NCI-H2081 treated with DMSO at 0.1 percent for 48 hours (cell line): Measurements from ENCODE around the gene RPS17.

Source experiments
- DNase-seq: peaks from one replicate; lab custom pipeline; 2025; lab: John Stamatoyannopoulos, UW

RPS17 gene

DNA sequence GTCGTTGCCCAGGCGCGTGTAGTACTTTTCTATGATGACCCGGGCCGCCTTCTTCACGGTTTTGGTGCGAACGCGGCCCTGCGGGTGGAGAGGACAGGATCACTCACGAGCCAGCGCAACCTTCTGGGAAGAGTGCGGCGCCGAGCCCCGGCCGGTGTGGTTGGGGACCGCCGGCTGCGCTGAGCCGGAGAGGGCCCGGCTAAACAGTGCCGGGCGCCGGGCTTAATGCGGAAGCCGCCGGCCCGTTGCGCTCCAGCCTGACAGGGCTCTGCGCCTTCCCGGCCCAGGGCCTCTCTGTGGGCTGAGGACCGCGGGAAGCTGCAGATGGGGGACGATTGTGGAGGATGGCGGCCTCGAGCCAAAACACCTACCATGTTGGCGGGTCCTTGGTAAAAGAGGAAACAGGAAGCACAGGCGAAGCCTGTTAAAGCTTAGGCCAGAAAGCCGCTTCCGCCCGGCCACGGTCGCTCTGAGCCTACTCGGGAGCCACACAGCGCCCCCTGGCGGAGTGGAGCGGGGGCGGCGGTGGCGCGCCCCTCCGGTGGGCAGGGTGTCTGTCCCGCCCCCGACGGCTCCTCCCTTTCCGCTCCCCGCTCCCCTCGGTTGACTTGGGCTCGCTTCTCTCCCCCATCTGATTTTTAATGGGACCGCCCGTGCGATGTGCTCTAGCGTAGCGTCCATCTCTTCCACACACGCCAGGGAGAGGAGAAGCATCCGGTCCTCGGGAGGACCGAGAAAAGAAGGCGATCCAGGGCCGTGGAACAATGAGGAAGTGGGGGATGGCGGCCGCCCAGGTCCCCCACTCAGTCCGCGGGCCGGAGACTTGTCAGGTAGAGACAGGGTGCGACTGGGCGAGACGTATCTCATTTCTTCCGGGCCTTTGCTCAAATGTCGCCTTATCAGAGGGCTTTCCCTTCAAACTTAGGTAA, at the start of gene RPS17:
RPS17 (minus strand) TSS at position 403 of the 929 bp plus-strand sequence; CDS start at position 374, 29 bp downstream.
- no peak for DNase-seq

DNA sequence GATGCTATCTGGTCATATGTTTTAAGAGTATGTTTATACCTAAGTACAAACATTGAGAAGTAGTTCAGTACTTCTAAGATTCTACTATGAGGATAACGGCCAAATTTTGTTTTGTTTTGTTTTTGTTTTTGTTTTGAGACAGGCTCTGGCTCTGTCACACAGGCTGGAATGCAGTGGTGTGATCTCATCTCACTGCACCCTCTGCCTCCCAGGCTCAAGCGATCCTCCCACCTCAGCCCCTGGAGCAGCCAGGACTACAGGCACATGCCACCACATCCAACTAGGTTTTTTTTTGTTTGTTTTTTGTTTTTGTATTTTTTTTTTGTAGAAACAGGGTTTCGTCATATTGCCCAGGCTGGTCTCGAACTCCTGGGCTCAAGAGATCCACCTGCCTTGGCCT, 47.5 kb upstream of the RPS17 start:
- DNase-seq, result no peak

DNA sequence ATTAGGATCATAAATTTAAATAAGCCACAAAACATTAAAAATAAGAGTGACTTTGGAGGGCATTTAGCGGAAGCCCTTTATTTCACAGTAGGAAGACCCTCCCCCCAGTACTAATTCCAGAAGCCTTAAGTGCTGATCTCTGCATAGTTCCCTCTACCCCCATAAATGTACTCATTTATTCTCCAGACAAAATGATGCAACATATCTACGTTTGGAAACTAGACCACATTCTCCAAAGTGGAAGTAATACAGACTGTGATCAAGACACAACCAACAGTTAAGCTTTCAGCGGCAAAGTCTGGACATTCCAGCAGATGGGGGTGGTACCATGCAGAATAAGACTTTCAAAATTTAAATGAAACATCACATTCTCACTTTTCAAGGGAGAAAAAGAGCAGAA, 44.8 kb upstream of the RPS17 start:
- no peak for DNase-seq

DNA sequence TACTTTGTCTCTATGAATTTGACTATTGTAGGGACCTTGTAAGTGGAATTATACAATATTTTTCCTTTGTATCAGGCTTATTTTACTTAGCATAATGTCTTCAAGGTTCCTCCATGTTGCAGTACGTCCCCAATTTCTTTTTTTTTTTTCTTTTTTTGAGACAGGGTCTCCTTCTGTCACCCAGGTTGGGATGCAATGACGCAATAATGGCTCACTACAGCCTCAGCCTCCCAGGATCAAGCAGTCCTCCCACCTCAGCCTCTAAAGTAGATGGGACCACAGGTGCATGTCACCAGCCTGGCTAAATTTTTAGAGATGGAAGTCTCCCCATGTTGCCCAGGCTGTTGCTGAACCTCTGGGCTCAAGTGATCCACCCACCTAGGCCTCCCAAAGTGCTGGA, 40.5 kb upstream of the RPS17 start:
- DNase-seq, result no peak

DNA sequence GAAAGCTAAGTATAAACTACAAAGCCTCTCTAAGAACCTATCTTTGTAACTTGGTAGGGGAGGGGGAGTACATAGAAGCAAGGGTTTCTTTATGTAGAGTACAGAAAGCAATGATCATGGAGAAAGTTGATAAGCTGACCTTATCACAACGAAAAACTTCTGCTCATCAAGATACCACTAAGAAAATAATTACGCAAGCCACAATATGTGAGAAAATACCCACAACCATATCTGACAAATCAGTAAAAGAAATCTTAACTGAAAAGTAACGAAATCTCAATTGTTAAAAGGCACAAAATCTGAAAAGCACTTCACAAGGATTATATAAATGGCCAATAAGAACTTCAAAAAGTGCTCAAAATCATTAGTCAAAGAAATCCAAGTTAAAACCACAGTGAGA, 35.1 kb upstream of the RPS17 start:
- DNase-seq, result no peak

DNA sequence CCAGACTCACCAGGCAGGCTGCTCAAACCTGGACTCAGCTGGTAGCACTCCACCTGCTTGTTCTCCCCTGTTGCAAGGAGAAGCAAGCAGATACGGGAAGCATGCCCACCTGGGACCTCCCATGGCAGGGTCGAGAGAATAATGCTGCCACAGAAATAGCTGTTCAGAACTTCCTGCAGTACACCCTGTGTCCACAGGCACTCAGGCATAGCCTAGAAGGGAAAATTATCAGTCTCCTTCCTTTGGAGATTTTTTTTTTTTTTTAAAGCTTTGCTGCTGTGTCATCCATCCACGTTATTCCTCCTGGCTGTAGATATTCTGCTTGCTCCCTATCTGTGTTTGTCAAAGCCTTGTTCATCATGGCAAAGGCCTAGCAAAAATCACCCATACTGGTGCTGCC, 32.7 kb upstream of the RPS17 start:
- no peak for DNase-seq

DNA sequence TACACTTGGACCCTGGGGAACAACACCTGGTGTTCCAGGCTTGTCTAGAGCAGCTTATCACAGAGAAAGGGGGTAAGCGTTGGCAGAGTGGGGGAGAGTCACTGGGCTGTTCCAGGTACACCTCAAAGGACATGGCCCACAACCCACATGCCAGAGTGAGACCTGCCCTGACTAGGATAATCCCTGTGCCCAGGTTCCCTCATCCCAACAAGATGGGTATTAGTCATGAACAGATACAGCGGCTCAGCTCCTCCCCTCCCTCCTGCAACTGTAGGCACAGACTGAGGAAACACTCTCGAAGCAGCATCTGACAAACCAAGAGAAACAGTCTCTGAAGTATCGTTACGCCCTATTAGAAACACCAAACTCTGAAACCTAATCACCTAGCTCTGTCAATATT, 32.1 kb upstream of the RPS17 start:
- DNase-seq, result no peak

DNA sequence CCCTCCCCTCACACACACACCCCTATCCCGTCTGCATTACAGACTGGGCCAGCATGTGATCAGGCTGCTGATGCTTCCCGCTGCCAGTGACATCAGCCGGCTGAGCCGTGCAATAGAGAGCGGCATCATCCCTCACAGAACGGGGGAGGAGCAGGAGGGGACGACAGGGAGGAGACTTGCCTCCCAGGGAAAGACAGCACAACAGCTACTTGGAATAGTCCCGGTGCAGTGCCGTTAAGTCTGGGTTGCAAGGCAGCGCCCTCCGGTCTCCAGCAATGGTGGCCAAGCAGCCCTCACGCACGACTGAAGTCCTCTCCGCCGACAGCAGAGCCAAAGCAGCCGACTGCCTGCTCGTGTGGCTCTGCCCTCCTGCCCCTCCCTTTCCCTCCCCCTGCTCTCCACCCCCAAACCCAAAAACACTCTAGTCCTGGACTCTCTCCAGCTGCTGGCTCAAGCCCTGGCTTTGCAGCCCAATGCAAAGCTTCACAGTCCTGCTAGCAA, 31.5 kb upstream of the RPS17 start:
- no peak for DNase-seq

DNA sequence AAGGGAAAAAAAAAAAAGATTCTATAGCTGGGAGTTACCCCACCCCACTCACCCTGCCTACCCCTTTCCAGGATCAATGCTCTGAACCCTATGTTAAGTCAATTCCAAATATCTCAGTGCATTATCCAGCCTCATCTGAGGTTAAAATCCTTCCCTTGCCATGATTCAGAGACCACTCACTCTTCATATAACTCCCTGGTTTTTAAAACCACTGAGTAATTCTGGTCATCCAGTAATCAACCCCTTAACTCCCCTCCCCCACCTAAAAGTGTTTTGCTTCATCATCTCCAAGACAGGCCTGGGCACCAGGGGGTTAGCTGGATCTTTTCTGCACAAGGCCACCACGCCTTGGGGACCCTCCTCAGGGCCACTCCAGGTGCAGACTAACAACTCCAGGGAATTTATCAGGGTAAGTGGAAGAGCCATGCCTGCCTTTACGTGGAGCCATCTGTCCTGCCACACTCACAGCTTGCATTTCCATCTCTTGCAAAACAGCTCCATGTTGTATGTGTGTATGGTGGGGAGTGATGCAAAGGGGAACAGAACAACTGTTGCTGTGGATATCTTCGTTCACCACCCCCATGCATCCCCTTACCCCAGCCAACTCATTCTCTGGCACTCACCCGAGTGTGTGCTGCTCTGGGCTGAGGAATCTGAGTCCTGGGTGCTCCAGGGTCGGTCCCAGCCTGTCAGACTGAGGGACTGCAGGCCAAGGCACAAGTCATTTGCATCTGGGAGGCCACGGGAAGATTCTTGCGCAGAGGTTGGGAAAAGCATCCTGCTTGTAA, 30.7 kb upstream of the RPS17 start:
- DNase-seq, result no peak

DNA sequence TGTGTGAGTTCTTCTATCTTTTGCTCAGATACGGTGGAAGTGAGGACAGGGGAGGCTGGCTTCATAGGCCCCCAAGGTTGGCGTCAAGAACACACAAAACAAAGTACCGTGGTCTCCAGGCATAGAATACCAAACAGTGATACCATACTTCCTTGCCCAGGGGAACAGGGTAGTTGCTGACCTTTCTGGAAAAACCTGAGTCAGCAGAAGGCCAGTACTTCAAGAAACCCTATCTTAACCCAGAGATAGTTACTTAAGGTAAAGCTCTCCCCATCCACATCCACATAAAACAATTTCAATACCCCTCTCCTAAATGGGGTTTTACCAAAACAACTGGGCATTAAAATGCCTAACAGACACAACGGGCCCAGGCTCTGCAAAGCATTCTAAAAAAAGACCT, 29.6 kb upstream of the RPS17 start:
- DNase-seq, result no peak

DNA sequence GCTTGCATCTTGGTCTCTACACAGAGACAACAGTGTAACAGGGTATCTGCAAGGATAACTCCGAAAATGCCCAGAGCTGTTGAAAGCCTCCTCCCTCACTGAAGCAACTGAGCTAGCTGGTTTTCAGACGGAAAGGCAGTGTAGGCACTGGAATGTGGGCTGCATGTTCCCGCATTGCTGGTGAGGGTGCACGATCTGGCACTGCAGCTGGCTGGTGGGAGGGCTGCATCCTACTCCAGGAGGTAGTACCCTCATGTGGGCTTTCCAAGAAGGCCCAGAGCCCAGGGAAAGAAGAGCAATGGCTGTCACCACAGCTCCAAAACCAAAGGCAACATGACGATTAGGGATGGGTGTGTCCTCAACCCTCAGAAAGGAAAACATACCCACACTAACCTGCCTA, 28.7 kb upstream of the RPS17 start:
- no peak for DNase-seq

DNA sequence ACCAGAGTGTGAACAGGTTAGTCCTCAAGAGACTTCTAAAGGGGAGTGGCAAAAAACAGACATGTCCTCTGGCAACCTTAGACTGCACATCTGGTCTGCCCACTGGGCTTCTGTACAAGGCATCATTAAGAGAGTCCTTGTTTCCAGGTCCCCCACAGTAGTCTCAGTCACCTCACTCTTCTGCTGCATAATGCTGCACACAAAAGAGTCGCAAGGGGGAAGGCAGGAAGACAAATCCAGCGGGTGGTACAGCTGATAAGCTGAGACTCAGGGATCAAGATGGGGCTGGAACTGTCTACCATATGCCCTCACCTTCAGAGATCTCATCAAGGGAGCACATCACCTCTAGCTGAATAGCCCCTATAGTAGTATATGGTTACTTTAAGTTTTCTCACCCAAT, 27.4 kb upstream of the RPS17 start:
- no peak for DNase-seq

DNA sequence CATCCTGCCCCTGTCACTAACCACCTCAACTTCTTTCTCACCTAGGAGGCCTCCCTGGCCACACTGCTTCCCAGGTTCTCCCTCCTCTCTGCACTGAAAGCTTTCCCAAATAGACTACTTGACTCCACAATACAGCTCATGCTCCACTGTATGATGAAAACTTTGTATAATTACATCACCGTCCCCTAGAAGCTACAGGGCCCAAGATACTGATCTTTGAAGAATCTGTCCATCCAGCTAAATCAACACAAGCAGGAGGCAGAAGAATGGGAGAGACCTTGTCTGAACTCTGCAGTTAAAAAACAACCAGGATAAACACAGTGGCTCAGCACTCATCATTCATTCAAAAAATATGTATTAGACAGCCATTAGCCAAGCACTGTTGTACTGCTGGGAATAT, 26.4 kb upstream of the RPS17 start:
- no peak for DNase-seq

DNA sequence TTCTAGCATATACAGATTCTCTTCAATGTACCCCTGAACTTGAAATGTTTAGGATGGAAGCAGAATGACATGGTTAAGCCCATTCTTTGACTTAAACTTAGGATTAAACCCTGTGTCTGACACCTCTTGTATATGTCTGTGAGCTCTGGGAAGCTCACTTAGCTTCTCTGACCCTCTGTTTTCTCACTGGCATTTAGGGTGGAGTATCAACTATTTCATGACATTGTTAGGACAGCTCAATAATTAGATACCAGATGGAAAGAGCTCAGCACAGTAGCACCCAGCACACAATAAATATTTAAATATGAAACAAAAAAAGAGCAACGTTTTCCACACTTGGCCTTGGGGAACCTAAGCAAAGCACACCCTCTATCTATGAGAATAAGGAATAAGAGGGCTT, 18.2 kb upstream of the RPS17 start:
- no peak for DNase-seq

DNA sequence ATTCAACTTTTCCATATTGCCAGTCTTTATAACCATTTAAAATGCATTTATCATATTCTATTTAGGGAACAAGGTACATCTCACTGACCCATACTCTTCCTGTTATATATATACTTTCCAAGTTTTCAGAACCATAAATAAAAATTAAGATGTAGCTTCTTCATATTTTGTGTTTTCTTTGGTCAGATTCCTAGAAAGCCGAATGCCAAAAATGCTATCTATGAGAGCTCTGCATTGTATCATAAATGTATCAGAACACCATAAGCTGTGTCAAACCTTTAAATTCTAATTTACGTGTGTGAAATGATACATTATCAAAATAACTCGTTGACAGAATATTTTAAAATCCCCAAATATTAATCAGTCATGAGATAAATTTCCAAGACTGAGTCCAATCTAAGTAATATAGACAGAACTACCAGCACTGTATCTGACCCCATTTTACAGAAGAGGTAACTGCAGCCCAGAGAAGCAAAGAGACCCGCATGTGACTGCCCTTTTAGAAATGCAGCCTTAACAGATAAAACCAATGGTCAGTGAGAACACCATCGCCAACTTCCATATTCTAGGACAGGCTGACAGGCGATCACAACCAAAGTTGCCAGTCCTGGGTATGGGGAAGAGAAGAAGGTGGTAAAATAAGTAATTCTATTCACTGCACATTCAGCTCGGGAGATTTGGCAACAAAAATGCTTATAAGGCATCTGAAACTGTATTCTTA, 16.2 kb upstream of the RPS17 start:
- DNase-seq, result no peak

DNA sequence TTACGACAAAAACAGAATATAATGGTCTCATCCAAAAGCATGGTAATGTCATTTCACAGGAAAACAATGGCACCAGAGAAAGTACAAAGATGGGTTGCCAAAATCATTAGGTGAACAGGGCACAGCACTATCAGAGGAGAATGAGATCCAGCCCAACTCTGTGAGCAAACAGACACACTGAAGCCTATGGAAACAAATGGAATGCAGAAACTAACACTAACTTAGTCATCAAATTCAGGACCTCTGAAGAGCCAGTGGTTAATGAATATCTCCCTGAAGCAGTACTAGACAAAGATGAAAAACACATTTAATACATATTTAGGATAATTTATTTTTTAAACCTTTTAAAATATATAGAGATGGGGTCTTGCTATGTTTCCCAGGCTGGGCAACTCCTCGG, 14.6 kb upstream of the RPS17 start:
- no peak for DNase-seq

DNA sequence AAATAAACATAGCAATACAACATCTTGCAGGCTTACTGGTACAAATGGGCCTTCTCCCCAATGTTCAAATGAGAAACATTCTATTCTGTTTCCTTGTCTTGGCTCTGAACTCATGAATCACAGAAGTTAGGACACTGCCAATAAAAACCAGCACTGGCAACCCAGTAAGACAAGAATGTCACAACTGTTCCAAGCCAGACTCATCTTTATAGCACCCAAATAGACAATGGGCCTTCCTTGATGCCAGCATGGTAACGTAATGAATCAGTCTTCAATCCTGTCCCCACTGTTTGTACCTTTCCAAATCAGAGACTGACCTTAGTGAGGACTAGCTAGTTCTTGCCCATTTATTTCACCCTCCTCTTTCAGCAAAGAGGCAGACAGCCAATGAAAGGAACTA, 14.1 kb upstream of the RPS17 start:
- no peak for DNase-seq

DNA sequence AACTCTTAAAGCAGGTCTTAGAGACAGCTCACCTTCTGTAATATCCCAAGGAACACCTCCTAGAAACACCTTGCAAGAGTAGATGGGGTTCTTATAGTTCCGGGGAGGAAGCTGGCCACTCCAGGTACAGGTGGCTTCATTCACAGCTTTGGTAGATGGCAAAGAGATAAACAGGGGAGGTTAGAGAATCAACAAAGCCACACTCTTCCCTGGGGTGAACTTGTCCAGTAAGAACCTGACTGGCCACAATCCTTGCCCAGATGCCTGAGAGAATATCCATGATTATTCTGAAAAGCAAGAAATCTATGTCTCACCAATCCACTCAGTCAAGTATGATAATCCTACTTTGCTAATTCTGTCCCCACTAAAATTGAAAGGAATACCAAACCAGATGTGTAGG, 13.6 kb upstream of the RPS17 start:
- DNase-seq, result no peak

DNA sequence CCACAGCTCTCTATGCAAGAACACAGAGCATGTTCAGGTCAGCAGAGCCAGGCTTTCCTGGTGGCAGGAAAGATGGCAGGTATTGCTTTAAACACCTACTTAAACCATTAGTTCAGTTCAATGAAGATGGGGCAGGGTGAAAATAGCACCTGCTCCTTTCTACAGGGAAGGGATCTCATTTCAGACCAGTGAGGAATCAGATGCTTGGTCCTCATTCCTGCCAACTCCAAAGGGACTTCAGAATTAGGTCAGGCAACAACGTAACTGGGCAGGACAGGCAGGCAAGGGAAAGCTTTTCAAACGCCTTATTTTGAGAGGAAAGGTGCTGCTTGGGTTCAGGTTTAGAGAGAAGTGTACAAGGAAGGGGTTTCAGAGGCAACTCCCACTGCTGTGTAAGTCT, 12.6 kb upstream of the RPS17 start:
- no peak for DNase-seq

DNA sequence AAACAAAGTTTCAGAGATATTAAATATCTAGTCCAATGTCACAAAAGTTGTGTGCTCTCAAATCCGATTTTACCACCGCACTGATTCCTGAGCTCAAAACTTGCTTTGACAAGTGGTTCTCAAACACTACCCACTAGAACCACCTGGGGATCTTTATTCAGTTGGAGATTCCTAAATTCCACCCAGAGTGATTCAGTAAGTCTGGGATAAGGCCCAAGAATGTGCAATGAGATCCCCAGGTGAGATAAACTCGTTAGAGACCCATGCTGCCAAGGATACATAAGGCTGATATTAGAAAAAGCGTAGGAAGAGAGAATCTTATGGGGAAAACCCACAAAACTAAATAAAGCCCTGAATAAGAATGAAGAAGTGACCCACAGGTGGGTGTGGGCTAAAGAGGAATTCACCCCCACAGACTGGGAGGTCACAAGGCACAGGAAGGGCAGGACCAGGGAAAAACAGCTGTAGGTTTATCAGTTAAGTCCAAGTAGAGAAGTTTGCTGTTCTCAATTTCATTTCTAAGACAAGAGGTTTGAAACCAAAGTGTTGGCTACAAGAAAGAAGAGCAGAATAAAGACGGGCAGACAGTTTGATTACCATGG, 11.5 kb upstream of the RPS17 start:
- no peak for DNase-seq

DNA sequence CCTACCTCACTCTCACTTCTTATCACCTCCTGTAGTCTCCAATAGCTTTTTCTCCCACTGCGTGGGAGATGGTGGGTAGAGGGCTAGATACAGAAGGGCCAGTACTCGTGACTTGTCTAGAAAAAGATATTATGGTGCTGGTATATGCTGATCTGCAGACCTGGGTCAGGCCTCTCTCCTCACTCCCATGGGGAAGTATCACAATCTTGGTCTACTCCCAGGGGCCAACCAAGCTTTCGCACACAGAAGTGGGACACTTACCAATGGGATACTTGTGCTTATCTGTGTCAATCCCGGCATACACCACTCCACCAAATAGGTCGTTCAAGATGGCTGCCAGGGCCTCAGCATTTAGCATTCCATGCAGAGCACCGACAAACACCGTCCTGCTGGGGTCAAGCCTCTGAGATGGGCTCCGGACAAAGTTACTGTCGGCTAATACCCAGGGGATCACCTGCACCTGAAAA, 9.0 kb upstream of the RPS17 start:
- DNase-seq, result no peak

DNA sequence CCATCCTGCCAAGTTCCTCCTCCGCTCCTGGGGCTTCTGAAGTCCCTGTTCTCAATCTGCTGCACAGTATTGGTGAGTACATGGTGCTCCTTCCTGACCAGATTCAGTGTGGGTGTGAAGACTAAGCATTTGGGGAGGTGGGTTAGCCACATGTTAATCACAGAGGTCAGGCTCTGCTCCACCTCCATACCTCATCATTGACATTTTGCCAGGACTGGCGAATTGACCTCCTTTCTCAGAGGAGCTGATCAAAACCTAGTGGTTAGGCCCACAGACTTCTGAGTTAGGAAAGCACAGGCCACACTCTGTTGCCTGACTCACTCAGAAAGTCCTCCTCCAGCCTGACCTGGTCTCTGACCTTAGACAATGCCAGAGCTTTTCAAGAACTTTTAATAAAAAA, 8.4 kb upstream of the RPS17 start:
- no peak for DNase-seq
